PC-9 (cell line): ENCODE measurements around the gene CHAD. TPM values are rescaled to one million over a fixed set of nuclear protein-coding genes. Genes with fewer than 3 reads are reported as not detected.

Experiments
- BruUV-seq: library from RNA; stranded (reverse); fragments of 400-500 nt; replicated peaks from 2 replicates; lab custom pipeline; 2021; lab: Mats Ljungman, UMichigan
- CTCF ChIA-PET: fragments of 300-600 bp; sonication (Branson Sonifier 250); formaldehyde crosslinking; loops from one replicate; lab custom pipeline; 2022; ENCODE audit warnings: antibody characterized with exemption; lab: Charles Lee
- POLR2A ChIA-PET: fragments of 300-600 bp; sonication (Branson Sonifier 250); formaldehyde crosslinking; loops from one replicate; lab custom pipeline; 2022; ENCODE audit warnings: antibody characterized with exemption; ENCODE audit not compliant: unreplicated experiment; lab: Charles Lee
- DNase-seq, 2 experiments: peaks; one replicate each; pipeline versions ENCODE4 v3.0.0 to v3.0.0-alpha.2; 2015 to 2022; ENCODE audit warnings: mixed read lengths in 1 of 2
- H2AFZ ChIP-seq: fragments of 200-600 bp; sonication (generic); 2 replicates; pipeline ENCODE4 v1.8.1; 2017; ENCODE audit warnings: antibody characterized with exemption
- H3F3A ChIP-seq: fragments of 200-600 bp; sonication (generic); 2 replicates; pipeline ENCODE4 v1.8.1; 2017; ENCODE audit warnings: antibody characterized with exemption, mild to moderate bottlenecking, low read depth; ENCODE audit not compliant: insufficient read depth
- H3K27ac ChIP-seq: fragments of 200-600 bp; sonication (generic); 2 replicates; pipeline ENCODE4 v1.6.1; 2016; ENCODE audit warnings: mixed run types
- H3K27me3 ChIP-seq: fragments of 200-600 bp; sonication (generic); 2 replicates; pipeline ENCODE4 v1.6.1; 2016; ENCODE audit warnings: low read depth, mixed run types; ENCODE audit not compliant: insufficient read depth
- H3K36me3 ChIP-seq: fragments of 200-600 bp; sonication (generic); 2 replicates; pipeline ENCODE4 v1.6.1; 2016; ENCODE audit warnings: low read depth, mixed run types
- H3K4me1 ChIP-seq: fragments of 200-600 bp; sonication (generic); replicated peaks from 2 replicates; pipeline ENCODE4 v1.6.1; 2016; ENCODE audit warnings: mixed run types; ENCODE audit not compliant: insufficient read depth
- H3K4me2 ChIP-seq: fragments of 200-600 bp; sonication (generic); 2 replicates; pipeline ENCODE4 v1.6.1; 2017; ENCODE audit warnings: mixed run types
- H3K4me3 ChIP-seq: fragments of 200-600 bp; sonication (generic); 2 replicates; pipeline ENCODE4 v1.6.1; 2016; ENCODE audit warnings: mixed run types
- H3K79me2 ChIP-seq: fragments of 200-600 bp; sonication (generic); 2 replicates; pipeline ENCODE4 v1.6.1; 2017; ENCODE audit warnings: low read depth, mixed run types
- H3K9me2 ChIP-seq: fragments of 200-600 bp; sonication (generic); 2 replicates; pipeline ENCODE4 v1.8.1; 2017; ENCODE audit warnings: mild to moderate bottlenecking; ENCODE audit not compliant: insufficient read depth
- H3K9me3 ChIP-seq: fragments of 200-600 bp; sonication (generic); 2 replicates; pipeline ENCODE4 v1.8.1; 2016; ENCODE audit warnings: low read depth; ENCODE audit not compliant: insufficient read depth
- H4K20me1 ChIP-seq: fragments of 200-600 bp; sonication (generic); 2 replicates; pipeline ENCODE4 v1.8.1; 2017; ENCODE audit not compliant: insufficient read depth
- CTCF ChIP-seq: fragments of 200-600 bp; sonication (generic); conservative IDR thresholded peaks from 2 replicates; pipeline ENCODE4 v1.6.1; 2017; ENCODE audit warnings: mixed run types, antibody characterized with exemption, mild to moderate bottlenecking, moderate library complexity
- EZH2 ChIP-seq: fragments of 200-600 bp; sonication (generic); IDR thresholded peaks from 2 replicates; pipeline ENCODE4 v1.8.0; 2017; ENCODE audit warnings: antibody characterized with exemption, low read depth
- intact Hi-C: fragments of 100-400 bp; cut with micrococcal nuclease; formaldehyde crosslinking; loops from one replicate; pipeline ENCODE4 v1.10.0; 2022; ENCODE audit not compliant: unreplicated experiment
- total RNA-seq: library from RNA; stranded (reverse); gene quantifications from 2 replicates; pipeline ENCODE4 v1.2.3, GENCODE V29; 2021

Gene CHAD
- total RNA-seq, 1 experiment from 2014 or later, result not detected

- Histone ChIP-seq H4K20me1 (peaks cover 6% of the 10 kb centered on the region; the same call in 1 of the 2 replicates), H3K4me3 (no peak overlapping the region), H3K27ac (no peak overlapping the region), H3K36me3 (no peaks in the 10 kb centered on the region; the same call in 1 of the 2 replicates), H3F3A (peaks cover 55% of the 10 kb centered on the region), H3K27me3 (no peaks in the 10 kb centered on the region), H3K79me2 (peaks cover 61% of the 10 kb centered on the region), H2AFZ (no peak overlapping the region), H3K9me2 (no peaks in the 10 kb centered on the region), H3K4me1 (peaks cover 34% of the 10 kb centered on the region), H3K4me2 (no peak overlapping the region), H3K9me3 (no peaks in the 10 kb centered on the region)
- no peak for DNase-seq
- BruUV-seq, result no TSS peak
- no peak for TF ChIP-seq CTCF
- no peak for TF ChIP-seq EZH2
- ChIA-PET POLR2A (interaction anchor here (0.6 kb wide), 1 partner anchor 282 kb away, joined by 4 read pairs; the partner anchor contains the start of gene LUC7L3), CTCF (interaction anchor here (0.6 to 0.7 kb wide), 3 partner anchors 13 to 253 kb away, joined by 3 to 5 read pairs (median 4); no protein-coding TSS in a partner anchor)
- intact Hi-C loops, result no loop called here
Measured at GRCh38 chr17:50437409-50437808, 31.3 kb downstream of the CHAD start.

- no peak for DNase-seq
- Histone ChIP-seq H4K20me1 (peaks cover 19% of the 10 kb centered on the region), H3K79me2 (peaks cover 67% of the 10 kb centered on the region), H3K9me2 (no peaks in the 10 kb centered on the region), H2AFZ (no peak overlapping the region), H3K27ac (no peak overlapping the region), H3K4me2 (no peak overlapping the region), H3K4me1 (peaks cover 45% of the 10 kb centered on the region), H3K27me3 (no peaks in the 10 kb centered on the region), H3K4me3 (no peak overlapping the region), H3K36me3 (peaks cover 14% of the 10 kb centered on the region), H3K9me3 (no peaks in the 10 kb centered on the region), H3F3A (peaks cover 19% of the 10 kb centered on the region)
- intact Hi-C loops, result no loop called here
- CTCF ChIA-PET, result interaction anchor here (0.5 to 0.9 kb wide), 2 partner anchors 23 to 35 kb away, joined by 3 to 5 read pairs; partner anchors contain the start of gene LRRC59
- no peak for TF ChIP-seq EZH2
- TF ChIP-seq CTCF, result no peak
- no TSS peak for BruUV-seq
- POLR2A ChIA-PET, result interaction anchor here (0.7 kb wide), 1 partner anchor 8 kb away, joined by 5 read pairs; no protein-coding TSS in a partner anchor
Measured at GRCh38 chr17:50432125-50432762, 36.4 kb downstream of the CHAD start.

GRCh38 chr17:50430821-50431618 is 37.7 kb downstream of the CHAD start:
- TF ChIP-seq CTCF, result no peak
- no peak for TF ChIP-seq EZH2
- Histone ChIP-seq H3K4me1 (peaks cover 47% of the 10 kb centered on the region), H3K36me3 (peaks cover 14% of the 10 kb centered on the region), H3K4me3 (peak overlapping the region; percentile 15; the same call in 1 of the 2 replicates), H3K27me3 (no peaks in the 10 kb centered on the region), H3K9me3 (no peaks in the 10 kb centered on the region), H3K27ac (peak overlapping the region; percentile 16; the same call in 1 of the 2 replicates), H3K79me2 (peaks cover 72% of the 10 kb centered on the region), H3F3A (peaks cover 28% of the 10 kb centered on the region), H3K4me2 (peak overlapping the region; percentile 54), H3K9me2 (no peaks in the 10 kb centered on the region), H2AFZ (no peak overlapping the region), H4K20me1 (peaks cover 19% of the 10 kb centered on the region)
- BruUV-seq, result no TSS peak
- peak in 1 of 2 experiments; percentile 79 for DNase-seq
- CTCF ChIA-PET, result interaction anchor here (0.7 to 0.9 kb wide), 2 partner anchors 34 to 49 kb away, joined by 3 read pairs; partner anchors contain the start of gene LRRC59
- intact Hi-C loops, result no loop called here
- POLR2A ChIA-PET, result interaction anchor here (0.6 to 0.7 kb wide), 4 partner anchors 40 to 471 kb away, joined by 4 to 12 read pairs (median 7); partner anchors contain the start of gene ABCC3
